GM20000 (cell line): ENCODE results near the gene GRM1.
"Not testable (repeated sequence)": the region's sequence is repeated elsewhere in the genome, so short reads cannot be mapped to it uniquely, and the experiment has no call there.

ENCODE experiments used
- DNase-seq: peaks from one replicate; pipeline ENCODE4 v3.0.0; 2012; ENCODE audit warnings: low spot score
- CTCF ChIP-seq: IDR thresholded peaks from 2 replicates; pipeline ENCODE4 v1.5.1; 2012; ENCODE audit warnings: mild to moderate bottlenecking, control low read depth; ENCODE audit errors: extremely low read depth, missing control alignments

The GRM1 gene

GRCh38 chr6:146265056-146265455 lies 236.2 kb downstream of the GRM1 start:
- no peak for TF ChIP-seq CTCF
- DNase-seq = no peak

GRCh38 chr6:146267447-146267846 lies 238.6 kb downstream of the GRM1 start:
- no peak for TF ChIP-seq CTCF
- DNase-seq = no peak

- no peak for DNase-seq
- TF ChIP-seq CTCF = no peak
Observed at GRCh38 chr6:146267946-146268345, 239.1 kb downstream of the GRM1 start.

- no peak for TF ChIP-seq CTCF
- DNase-seq = no peak
Observed at GRCh38 chr6:146269482-146269881, 240.6 kb downstream of the GRM1 start.

GRCh38 chr6:146271163-146271562 lies 242.3 kb downstream of the GRM1 start:
- DNase-seq = not testable (repeated sequence)

GRCh38 chr6:146273490-146273889 lies 244.6 kb downstream of the GRM1 start:
- DNase-seq = no peak
- no peak for TF ChIP-seq CTCF

GRCh38 chr6:146277142-146277541 lies 248.3 kb downstream of the GRM1 start:
- DNase-seq = no peak
- TF ChIP-seq CTCF = no peak

GRCh38 chr6:146281651-146282362 lies 252.9 kb downstream of the GRM1 start:
- TF ChIP-seq CTCF = no peak

More at GRCh38 chr6:146281651-146282362, 252.9 kb downstream of the GRM1 start:
- no peak for DNase-seq
